ENCODE data around the gene NDRG2.

The NDRG2 gene

GRCh38 chr14:21053184-21054122 is 28.6 kb upstream of the NDRG2 start:
- DNase-seq = no peak
- no peak for TF ChIP-seq CTCF (IDR thresholded peaks at IDR 0.05)
- Mint-ChIP-seq H3K27ac (no peak overlapping the region), H3K36me3 (ENCODE audit: low read depth) (no peaks in the 10 kb centered on the region), H3K27me3 (ENCODE audit: low read depth, poor library complexity) (peaks cover 8% of the 10 kb centered on the region), H3K4me1 (peaks cover 26% of the 10 kb centered on the region), H3K4me3 (no peak overlapping the region), H3K9me3 (no peaks in the 10 kb centered on the region)

- no peak for DNase-seq
- H3K4me1 Mint-ChIP-seq = peaks cover 13% of the 10 kb centered on the region
- peaks cover 9% of the 10 kb centered on the region for H3K27me3 Mint-ChIP-seq (ENCODE audit: low read depth, poor library complexity)
- H3K9me3 Mint-ChIP-seq = no peaks in the 10 kb centered on the region
- no peaks in the 10 kb centered on the region for H3K36me3 Mint-ChIP-seq (ENCODE audit: low read depth)
- no peak overlapping the region for H3K4me3 Mint-ChIP-seq
- H3K27ac Mint-ChIP-seq = no peak overlapping the region
- TF ChIP-seq CTCF (IDR thresholded peaks at IDR 0.05) = no peak
Measured at GRCh38 chr14:21050597-21050996, 25.7 kb upstream of the NDRG2 start.

GRCh38 chr14:21049271-21049673 is 24.4 kb upstream of the NDRG2 start:
- no peaks in the 10 kb centered on the region for H3K9me3 Mint-ChIP-seq
- no peak for TF ChIP-seq CTCF (IDR thresholded peaks at IDR 0.05)
- peaks cover 20% of the 10 kb centered on the region for H3K4me1 Mint-ChIP-seq
- no peak overlapping the region for H3K27ac Mint-ChIP-seq
- no peak overlapping the region for H3K4me3 Mint-ChIP-seq
- DNase-seq = no peak
- no peaks in the 10 kb centered on the region for H3K36me3 Mint-ChIP-seq (ENCODE audit: low read depth)
- H3K27me3 Mint-ChIP-seq (ENCODE audit: low read depth, poor library complexity) = peaks cover 16% of the 10 kb centered on the region

GRCh38 chr14:21048638-21049037 is 23.8 kb upstream of the NDRG2 start:
- H3K27me3 Mint-ChIP-seq (ENCODE audit: low read depth, poor library complexity) = peaks cover 16% of the 10 kb centered on the region
- no peak for TF ChIP-seq CTCF (IDR thresholded peaks at IDR 0.05)
- H3K9me3 Mint-ChIP-seq = no peaks in the 10 kb centered on the region
- peaks cover 20% of the 10 kb centered on the region for H3K4me1 Mint-ChIP-seq
- H3K4me3 Mint-ChIP-seq = no peak overlapping the region
- no peak overlapping the region for H3K27ac Mint-ChIP-seq
- no peaks in the 10 kb centered on the region for H3K36me3 Mint-ChIP-seq (ENCODE audit: low read depth)
- DNase-seq = no peak

GRCh38 chr14:21047378-21047781 is 22.5 kb upstream of the NDRG2 start:
- no peak for TF ChIP-seq CTCF (IDR thresholded peaks at IDR 0.05)
- no peak for DNase-seq
- Mint-ChIP-seq H3K27ac (no peak overlapping the region), H3K36me3 (ENCODE audit: low read depth) (no peaks in the 10 kb centered on the region), H3K27me3 (ENCODE audit: low read depth, poor library complexity) (peaks cover 20% of the 10 kb centered on the region), H3K4me1 (peaks cover 33% of the 10 kb centered on the region), H3K4me3 (no peak overlapping the region), H3K9me3 (no peaks in the 10 kb centered on the region)
